Cardiac septum (tissue), 1 donor: ENCODE measurements around the gene E2F8. TPM values are rescaled to one million over a fixed set of nuclear protein-coding genes. Genes with fewer than 3 reads are reported as not detected.

Experiments
- DNase-seq: peaks from one replicate; pipeline ENCODE4 v3.0.0-alpha.2; 2020; ENCODE audit warnings: low spot score
- intact Hi-C: fragments of 100-400 bp; cut with DNase I; formaldehyde crosslinking; loops from one replicate; pipeline ENCODE4 v1.14.0; 2022
- total RNA-seq: library from RNA; stranded (reverse); fragmentation: NEBNext Ultra II Directional; extraction: Animal tissue kit (Norgen Biotek cat#: 25700); gene quantifications from one replicate; pipeline ENCODE4 v1.2.1, GENCODE V29; 2021
- donor health status: DM: no; HTN: no; CAD: no.

E2F8 gene
- total RNA-seq, 1 donor from 2014 or later: 4.5 TPM

DNA sequence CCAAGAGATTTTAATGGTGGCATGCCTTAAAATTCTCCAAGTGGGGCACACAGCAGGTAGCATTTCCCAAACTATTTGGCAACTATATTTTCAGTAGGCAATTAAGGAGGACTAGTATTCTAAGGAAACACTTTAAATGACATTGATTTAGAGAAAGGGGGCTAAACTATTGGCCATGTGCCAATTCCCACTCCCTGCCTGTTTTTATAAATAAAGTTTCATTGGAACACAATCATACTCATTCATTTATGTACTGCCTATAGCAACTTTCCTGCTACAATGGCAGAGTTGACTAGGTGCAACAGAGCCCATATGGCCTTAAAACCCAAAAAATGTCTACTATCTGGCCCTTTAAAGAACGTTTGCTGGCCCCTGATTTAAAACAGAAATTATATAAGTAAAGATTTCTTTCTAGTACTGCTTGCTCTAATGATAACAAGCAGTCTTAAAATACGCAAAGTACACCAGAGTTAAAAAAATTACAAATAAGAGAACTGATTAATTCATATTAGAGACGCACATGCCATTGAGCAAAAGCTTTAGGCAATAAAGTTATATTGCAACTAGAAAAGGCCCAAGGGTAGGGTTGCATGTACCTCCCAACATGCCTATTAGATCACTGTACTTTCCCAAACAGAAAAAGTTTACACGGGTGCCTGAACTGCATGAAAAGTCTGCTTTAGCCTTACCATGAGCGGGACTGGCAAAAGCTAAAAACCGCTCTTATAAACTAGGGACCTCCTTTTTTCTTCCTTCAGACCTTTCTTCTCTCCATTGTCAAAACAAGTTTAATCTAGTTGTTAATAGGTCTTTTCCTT lies 14.2 kb downstream of the E2F8 start:
- intact Hi-C loops: no loop called here

GRCh38 chr11:19225581-19225980 lies 15.2 kb downstream of the E2F8 start:
- intact Hi-C loops: no loop called here
- DNase-seq: no peak

More for the DNA sequence above, 14.2 kb downstream of the E2F8 start:
- no peak for DNase-seq

DNA sequence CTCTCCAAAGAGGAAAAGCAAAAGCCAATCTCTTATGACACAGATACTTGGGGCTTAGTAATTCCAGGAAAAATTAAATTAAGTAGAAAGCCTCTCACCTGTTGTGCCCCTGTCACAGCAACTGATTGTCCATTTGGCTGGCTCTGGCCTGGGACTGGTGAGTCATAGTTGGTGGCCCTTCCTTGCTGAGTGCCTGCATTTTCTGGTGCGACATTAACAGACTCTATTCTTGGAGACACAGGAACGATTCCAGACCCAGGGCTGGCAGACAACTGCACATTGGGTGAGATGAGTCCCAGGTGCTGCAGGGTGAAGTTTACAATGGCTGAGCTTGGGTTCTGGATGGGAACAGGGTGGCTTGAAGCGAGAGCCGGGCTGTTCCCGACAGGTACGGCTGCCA lies 15.6 kb downstream of the E2F8 start:
- no peak for DNase-seq
- intact Hi-C loops: no loop called here

DNA sequence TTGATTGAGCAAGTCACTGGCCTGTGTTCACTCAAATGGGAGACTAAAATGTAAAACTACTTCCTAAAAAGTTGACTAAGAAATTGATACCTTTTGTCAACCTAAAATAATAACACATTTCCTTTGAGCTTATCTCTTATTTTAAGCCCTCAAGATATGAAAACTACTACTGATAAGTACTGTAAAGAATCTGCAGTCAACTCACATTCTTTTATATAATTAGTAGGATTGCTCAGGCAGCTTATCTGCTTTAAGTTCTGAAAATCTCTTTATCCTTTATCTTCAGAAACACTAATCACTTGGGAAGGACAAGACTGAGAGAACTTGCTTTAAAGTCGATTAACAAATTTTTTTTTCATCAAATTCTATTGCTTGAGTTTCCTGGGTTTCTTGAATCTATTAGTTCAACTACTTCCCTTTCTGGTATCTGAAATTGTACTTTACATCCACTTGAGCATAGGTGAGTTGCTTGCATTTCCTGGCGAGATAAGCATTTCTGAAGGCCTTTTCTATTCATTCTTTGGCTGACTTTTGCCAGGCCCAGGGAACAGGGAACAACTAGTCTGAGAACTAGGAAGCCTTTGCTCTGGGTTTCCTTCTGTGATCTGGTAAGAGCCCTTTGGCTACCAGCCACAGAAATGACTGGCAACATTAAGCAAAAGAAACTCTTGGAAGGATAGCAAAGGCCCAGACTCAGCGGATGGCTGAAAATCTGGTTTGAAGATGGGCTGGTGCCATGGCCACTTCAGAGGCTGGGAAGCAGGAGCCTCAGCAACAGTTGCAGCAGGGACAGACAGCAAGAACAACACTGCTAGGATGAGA lies 19.6 kb downstream of the E2F8 start:
- DNase-seq: no peak
- intact Hi-C loops: no loop called here

GRCh38 chr11:19218786-19219460 lies 21.8 kb downstream of the E2F8 start:
- intact Hi-C loops: no loop called here
- DNase-seq: no peak

DNA sequence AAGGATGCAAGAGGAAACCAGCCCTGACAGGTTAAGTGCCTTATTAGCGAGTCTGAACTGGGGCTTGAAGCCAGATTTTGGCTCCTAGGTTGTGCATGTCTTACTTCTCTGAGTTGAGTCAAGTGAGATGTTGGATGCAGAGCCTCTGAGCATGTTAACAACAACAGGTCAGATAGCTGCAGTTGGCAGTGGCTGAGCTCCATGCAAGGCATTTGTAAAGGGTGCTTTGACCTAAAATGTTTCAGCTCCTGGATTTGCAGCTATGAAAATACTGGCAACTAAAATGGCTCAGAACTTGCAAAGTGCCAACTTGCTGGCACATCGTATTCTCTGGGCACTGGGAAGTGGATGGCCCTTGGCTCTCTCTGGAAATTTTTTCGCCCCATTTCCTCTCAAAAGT lies 22.5 kb downstream of the E2F8 start:
- intact Hi-C loops: no loop called here
- no peak for DNase-seq

DNA sequence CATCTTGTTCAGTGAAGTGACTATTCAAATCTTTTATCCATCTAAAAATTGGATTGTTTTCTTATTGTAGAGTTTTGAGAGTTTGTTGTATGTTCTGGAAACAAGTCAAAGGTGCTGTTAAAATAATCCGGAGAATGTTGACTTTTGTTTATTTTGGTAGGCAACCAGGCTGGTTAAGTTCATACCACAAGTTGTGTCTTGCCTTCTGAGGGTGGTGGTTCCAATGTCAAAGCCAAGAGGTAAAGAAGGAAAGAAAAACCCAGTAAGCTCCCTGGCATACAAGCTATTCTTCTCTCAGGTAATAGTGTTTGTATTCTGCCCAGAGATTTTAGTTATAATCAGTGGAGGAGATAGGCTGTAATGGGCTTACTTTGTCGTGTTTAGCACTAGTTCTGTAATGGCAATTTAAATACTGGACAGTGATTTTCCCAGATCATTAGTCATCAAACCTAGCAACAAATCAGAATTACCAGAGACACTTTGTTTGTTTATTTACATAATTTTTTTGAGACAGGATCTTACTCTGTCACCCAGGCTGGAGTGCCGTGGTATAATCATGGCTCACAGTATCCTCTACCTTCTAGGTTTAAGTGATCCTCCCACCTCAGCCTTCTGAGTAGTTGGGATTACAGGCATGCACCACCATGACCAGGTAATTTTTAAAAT lies 23.9 kb downstream of the E2F8 start:
- no peak for DNase-seq
- intact Hi-C loops: no loop called here

DNA sequence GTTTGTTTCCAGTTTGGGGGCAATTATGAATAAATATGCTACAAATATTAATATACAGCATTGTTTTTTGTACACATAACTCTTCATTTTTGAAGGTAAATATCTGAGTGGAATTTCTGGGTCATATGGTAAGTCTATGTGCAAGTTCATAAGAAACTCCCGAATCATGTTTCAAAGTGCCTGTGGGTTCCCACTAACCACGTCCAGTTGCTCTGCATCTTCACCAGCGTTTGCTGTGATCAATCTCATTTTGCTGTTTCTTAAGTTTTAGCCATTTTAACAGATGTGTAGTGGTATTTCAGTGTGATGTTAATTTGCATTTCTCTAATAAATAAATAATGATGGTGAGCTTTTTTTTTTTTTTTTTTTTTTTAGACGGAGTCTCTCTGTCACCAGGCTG lies 24.7 kb downstream of the E2F8 start:
- no peak for DNase-seq
- intact Hi-C loops: no loop called here

DNA sequence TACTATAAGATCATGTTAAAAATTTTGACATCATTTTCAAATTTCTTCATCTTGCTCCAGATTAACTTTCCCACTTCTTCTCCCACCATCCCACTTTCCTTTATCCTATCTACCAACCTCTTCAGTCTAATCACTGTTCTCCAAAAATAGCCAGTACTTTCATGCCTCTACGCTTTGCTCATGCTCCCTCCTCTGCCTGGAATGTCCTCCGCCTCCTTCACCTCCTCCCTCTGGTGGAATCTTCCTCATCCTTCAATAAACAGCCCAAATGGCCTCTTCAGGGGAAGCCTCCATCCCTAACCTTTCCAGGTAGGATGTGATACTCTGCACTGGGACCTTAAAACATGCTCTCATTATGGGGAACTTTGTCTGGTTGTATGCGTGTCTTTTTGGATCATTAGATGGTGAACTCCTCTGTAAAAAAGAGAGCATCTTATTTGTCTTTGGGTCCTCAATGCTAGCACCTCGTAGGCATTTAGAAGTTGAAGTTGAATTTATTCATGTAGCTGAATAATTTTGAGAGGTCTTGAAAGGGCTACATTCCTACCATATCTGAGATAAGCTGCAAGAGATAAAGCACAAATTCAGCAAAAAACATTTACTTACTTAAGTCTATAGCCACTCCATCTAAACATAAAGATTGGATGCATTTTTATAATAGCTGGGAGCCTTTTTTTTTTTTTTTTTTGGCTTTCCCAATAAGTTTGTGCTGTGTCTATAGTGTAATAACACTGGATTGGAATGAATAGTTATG lies 31.0 kb downstream of the E2F8 start:
- intact Hi-C loops: loop anchor here (5.0 kb wide), 1 partner anchor 37 kb away; no protein-coding TSS in a partner anchor
- no peak for DNase-seq

DNA sequence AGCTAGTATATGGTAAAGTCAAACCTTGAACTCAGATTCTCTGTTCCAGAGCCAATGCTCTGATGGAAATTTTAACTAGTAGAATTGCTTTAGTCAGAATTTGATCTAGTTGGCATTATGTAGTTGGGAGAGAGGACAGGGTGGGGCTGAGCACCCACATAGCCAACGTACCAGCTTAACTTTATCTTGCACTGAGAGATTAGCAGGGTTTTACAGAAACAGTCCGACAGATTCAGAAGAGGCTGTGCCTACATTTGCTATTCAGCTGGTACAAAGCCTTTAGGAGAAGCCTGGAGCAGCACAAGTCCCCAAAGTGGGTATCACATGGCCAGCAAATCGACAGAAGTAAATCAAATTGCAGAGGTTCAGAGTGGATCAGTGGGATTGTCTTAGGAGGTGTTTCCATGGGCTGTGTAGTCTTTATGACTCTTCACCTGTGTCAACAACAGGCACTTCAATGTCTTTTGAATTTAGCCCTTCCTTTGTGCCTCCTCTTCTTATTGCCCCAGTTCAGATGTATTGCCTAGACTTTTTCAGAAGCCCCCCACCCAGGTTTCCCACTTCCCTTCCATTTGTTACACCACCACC lies 31.7 kb downstream of the E2F8 start:
- DNase-seq: no peak
- intact Hi-C loops: loop anchor here (5.0 kb wide), 1 partner anchor 37 kb away; no protein-coding TSS in a partner anchor

GRCh38 chr11:19208181-19208580 lies 32.6 kb downstream of the E2F8 start:
- intact Hi-C loops: loop anchor here (5.0 kb wide), 1 partner anchor 36 kb away; no protein-coding TSS in a partner anchor
- DNase-seq: no peak

DNA sequence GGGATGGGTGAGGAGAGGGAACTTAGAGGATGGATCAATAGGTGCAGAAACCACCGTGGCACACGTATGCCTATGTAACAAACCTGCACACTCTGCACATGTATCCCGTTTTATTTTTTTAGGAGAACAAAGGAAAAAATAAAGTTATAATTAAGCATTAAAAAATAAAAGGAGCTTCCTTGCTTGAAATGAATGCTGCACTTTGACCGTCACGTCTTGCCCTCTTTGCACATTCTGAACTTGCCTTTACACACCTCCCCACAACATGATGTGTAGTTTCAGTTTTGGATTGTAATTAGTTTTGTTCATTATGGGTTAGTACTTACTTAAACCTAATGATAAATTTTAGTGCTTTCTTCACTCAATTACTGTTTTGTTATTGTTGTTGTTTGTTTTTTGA lies 35.9 kb downstream of the E2F8 start:
- no peak for DNase-seq
- intact Hi-C loops: loop anchor here (5.0 kb wide), 1 partner anchor 33 kb away; no protein-coding TSS in a partner anchor

- intact Hi-C loops: no loop called here
- DNase-seq: peak; percentile 86
Observed at GRCh38 chr11:19201737-19202605, 38.8 kb downstream of the E2F8 start, which contains the start of gene CSRP3. Gene CSRP3, minus strand, starts transcription at chr11:19201983. Its CDS starts 9,535 bp downstream, at chr11:19192448.

- no peak for DNase-seq
- intact Hi-C loops: no loop called here
Observed at GRCh38 chr11:19200410-19201201, 40.1 kb downstream of the E2F8 start.

- no peak for DNase-seq
- intact Hi-C loops: loop anchor here (5.0 kb wide), 1 partner anchor 38 kb away; no protein-coding TSS in a partner anchor
Observed at GRCh38 chr11:19199771-19200170, 41.0 kb downstream of the E2F8 start.

DNA sequence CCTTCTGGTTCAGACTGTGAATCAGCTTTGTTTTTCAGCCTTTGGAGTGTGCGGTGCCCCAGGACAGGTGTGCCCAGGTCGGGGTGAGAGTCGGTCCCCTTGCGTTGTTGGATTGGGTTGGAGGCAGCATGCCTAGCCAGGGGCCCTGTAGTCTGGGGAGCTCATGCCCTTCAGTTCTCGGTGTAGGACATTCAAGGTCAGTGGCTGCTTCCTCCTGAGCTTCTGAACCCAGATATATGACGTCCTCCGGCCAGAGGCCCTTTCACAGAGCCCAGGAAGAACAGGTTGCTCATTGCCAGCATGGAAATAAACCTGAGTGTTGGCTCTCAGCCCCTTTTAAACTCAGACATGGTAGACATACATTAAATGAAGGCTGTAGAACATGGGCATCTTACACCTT lies 41.7 kb downstream of the E2F8 start:
- DNase-seq: no peak
- intact Hi-C loops: loop anchor here (5.0 kb wide), 1 partner anchor 38 kb away; no protein-coding TSS in a partner anchor
